GM13976 (cell line): Measurements from ENCODE around the gene C22orf42.
A peak's percentile ranks its signal among the peaks of the same experiment; 100 is the strongest.

Source experiments
- DNase-seq: peaks from one replicate; pipeline ENCODE4 v3.0.0; 2012; ENCODE audit warnings: low spot score
- CTCF ChIP-seq: IDR thresholded peaks from 2 replicates; pipeline ENCODE4 v1.5.1; 2012; ENCODE audit warnings: borderline replicate concordance, mild to moderate bottlenecking; ENCODE audit not compliant: insufficient read depth; ENCODE audit errors: extremely low read depth, missing control alignments, control extremely low read depth
- in situ Hi-C: fragments of 300-500 bp; cut with MboI; formaldehyde crosslinking; loops from one replicate; pipeline ENCODE4 v1.12.0; 2022; ENCODE audit warnings: low sequenced_read_pairs, mixed read lengths, inconsistent platforms; ENCODE audit not compliant: unreplicated experiment

The C22orf42 gene

GRCh38 chr22:32119568-32120235 is 39.4 kb downstream of the C22orf42 start:
- TF ChIP-seq CTCF, result no peak
- DNase-seq, result peak; percentile 12
- in situ Hi-C loops, result no loop called here

GRCh38 chr22:32112380-32112779 is 46.7 kb downstream of the C22orf42 start:
- in situ Hi-C loops, result no loop called here
- TF ChIP-seq CTCF, result no peak
- DNase-seq, result no peak

GRCh38 chr22:32106930-32107329 is 52.2 kb downstream of the C22orf42 start:
- DNase-seq, result no peak
- in situ Hi-C loops, result no loop called here
- no peak for TF ChIP-seq CTCF

- no peak for DNase-seq
- peak; percentile 6 for TF ChIP-seq CTCF
- in situ Hi-C loops, result no loop called here
Observed at GRCh38 chr22:32103658-32104315, 55.3 kb downstream of the C22orf42 start.

GRCh38 chr22:32100711-32101110 is 58.4 kb downstream of the C22orf42 start:
- in situ Hi-C loops, result no loop called here
- DNase-seq, result no peak
- TF ChIP-seq CTCF, result no peak
